Cerebellar cortex (tissue), 1 donor: ENCODE measurements around the gene RAP1GAP2.
"Not testable (repeated sequence)": the region's sequence is repeated elsewhere in the genome, so short reads cannot be mapped to it uniquely, and the experiment has no call there.

Source experiments
- DNase-seq: peaks from one replicate; pipeline ENCODE4 v3.0.0-alpha.2; 2015; ENCODE audit warnings: low spot score

The RAP1GAP2 gene

GRCh38 chr17:3022197-3022596, 226.0 kb downstream of the RAP1GAP2 start:
- no peak for DNase-seq

DNA sequence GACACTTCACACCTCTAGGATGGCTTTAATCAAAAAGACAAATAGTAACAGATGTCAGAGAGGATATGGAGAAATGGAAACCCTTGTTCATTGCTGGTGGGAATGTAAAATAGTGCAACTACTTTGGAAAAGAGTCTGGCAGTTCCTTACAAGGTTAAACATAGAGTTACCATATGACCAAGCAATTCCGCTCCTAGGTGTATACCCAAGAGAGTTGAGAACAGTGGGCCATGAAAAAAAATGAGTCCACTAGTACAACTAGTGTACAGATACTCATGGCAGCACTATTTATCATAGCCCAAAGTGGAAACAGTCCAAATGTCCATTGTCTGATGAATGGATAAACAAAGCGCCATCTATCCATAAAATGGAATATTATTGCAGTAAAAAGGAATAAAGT, 228.1 kb downstream of the RAP1GAP2 start:
- no peak for DNase-seq

DNA sequence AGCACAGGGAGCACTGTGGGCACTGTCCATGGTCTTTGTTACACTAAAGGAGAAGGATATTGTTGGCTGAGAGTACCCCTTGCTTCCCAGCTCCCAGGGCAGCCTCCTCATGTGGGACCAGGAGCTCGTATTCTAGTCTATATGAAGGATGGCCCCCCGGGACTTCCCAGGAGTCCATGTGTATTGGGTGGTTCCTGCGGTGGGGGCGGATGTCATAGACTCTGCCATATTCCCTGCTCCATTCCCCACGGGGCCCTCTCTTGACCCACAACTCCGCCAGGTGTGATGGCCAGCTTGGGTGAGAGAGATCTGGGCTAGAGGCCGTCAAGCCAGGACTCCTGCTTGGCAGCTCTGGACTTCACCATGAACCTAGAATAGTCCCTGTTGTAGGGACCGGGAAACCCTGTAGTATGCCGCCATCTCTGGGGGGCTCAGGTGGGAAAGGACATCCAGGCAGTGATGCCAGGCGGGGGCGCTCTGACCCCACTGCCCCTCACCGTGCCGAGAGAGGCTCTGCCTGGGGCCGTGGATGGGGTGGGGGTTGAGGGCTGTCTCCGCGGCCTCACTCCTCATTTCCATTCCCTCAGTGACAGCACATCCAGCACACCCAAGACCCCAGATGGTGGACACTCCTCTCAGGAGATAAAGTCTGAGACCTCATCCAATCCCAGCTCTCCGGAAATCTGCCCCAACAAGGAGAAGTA, 229.3 kb downstream of the RAP1GAP2 start:
- no peak for DNase-seq

- no peak for DNase-seq
These were observed 230.1 kb downstream of the RAP1GAP2 start for GRCh38 chr17:3026125-3026855.

GRCh38 chr17:3026856-3027751, 230.9 kb downstream of the RAP1GAP2 start:
- DNase-seq = no peak

DNA sequence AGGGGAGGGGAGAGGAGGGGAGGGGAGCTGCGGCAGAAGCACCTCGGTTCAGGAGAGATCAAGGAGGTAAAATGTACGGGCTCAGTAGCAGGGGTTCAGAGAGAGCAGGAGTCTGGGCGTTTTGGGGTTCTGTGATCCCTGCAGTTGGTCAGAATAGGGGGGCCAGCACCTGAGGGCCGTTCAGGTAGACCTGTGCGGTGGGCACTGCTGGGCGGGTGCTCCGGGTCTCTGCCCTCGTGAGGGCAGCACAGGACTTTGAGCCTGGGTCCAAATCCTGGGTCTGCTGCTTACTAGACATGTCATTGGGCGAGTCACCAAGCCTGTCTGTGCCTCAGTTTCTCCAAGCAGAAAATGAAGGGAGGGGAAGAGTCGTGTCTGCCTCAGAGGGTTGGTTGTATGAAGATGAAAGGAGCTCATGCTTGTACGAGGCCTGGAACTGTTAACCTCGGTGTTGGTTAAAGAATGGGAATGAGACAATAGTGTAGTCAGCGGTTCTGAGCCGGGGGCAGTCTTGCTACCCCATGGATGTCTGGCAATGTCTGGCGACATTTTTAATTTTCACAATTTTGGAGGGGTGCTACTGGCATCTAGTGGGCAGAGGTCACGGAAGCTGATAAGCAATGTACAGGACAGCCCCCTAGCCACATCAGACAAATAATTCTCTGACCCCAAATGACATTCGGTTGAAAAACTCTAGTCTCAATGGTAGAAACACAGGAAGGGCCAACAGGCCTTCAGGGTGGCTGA, 231.7 kb downstream of the RAP1GAP2 start:
- no peak for DNase-seq

GRCh38 chr17:3029213-3029913, 233.1 kb downstream of the RAP1GAP2 start:
- no peak for DNase-seq

DNA sequence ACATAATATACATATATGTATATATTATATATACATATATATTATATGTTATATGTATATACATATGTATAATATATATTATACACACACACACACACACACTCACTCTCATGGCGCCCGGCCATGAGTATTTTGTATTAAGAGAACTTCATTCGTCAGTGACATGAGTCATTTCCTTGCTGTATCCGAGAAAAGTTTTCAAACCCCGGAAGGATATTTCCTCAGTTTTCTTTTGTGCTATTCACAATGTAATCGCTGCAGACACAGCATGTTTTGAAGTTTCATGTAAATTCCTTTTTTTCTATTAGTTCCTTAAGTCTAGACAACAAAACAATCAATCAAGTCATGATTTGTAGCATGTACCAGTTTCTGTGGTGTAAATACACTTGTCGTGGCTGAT, 233.9 kb downstream of the RAP1GAP2 start:
- no peak for DNase-seq

GRCh38 chr17:3030852-3031470, 234.7 kb downstream of the RAP1GAP2 start:
- DNase-seq = not testable (repeated sequence)

- DNase-seq = no peak
These were observed 236.3 kb downstream of the RAP1GAP2 start for GRCh38 chr17:3032258-3033247.

- DNase-seq = no peak
These were observed 237.0 kb downstream of the RAP1GAP2 start for GRCh38 chr17:3033248-3033640.

GRCh38 chr17:3033741-3034577, 237.7 kb downstream of the RAP1GAP2 start:
- DNase-seq = no peak

GRCh38 chr17:3034578-3034920, 238.3 kb downstream of the RAP1GAP2 start:
- no peak for DNase-seq

DNA sequence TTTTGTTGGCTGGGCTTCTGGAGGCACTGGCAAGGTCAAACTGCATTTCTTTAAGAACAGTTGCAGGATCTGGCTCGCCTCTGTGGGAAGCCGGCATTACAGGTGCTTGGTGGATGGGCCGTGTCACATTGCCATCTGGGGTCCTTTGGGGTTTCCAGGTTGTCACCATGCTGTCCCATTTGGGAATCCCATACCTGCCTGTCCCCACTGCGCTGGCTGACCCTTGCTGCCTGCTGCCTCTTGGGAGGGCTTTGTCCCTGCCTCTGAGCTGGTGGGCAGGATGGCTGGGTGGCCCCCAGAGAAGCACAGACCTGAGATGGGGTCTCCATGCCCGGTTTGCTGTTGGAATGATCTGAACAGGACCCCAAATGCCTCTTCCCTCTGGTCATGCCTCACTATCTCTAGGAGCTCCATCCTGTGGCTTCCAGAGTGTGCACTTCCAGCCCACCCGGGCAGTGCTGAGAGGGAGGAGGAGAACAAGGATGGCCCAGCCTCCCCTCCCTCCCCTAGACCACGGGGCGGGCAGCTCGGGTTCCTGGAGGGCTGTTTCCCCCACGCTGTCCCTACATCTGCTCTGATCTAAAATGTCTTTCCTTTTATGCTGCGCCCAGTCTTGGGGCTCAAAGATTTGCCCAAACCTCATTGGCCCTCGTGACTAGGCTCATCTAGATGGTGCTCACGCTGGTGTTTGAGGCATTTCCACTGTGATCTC, 239.2 kb downstream of the RAP1GAP2 start:
- DNase-seq = no peak

GRCh38 chr17:3035968-3036280, 239.7 kb downstream of the RAP1GAP2 start:
- no peak for DNase-seq

GRCh38 chr17:3036800-3037199, 240.6 kb downstream of the RAP1GAP2 start:
- DNase-seq = no peak

GRCh38 chr17:3037259-3037658, 241.0 kb downstream of the RAP1GAP2 start:
- DNase-seq = no peak

DNA sequence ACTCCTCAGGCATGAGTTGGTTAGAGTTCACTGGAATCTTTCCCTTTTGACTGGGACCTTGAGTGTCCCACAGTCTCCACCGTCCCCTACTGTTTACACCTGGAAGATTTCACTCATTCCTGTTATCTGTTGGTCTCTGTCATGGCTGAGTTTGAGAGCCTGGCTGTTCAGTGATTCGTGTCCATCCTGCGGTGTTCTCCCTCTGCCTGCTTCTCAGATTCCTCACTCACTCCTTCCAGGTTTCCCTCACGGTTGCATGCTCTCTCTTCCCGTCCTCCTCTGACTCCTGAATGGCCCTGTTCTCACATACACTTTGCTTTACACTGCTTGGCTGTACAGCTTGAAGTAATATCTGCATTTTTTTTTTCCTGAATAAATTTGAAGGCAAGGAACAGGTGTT, 242.7 kb downstream of the RAP1GAP2 start:
- DNase-seq = no peak
